Bronchial epithelial cell (primary cell): ENCODE results near the gene CISH. TPM values are rescaled to one million over a fixed set of nuclear protein-coding genes. Genes with fewer than 3 reads are reported as not detected.

ENCODE experiments used
- DNase-seq: peaks from one replicate; pipeline ENCODE4 v3.0.0-alpha.2; 2010; ENCODE audit warnings: low read depth
- FAIRE-seq: peaks from 2 replicates; lab custom pipeline; 2011; peaks lifted over from hg19 to GRCh38; lab: Jason Lieb, UNC
- H3K27me3 ChIP-seq: 2 replicates; pipeline ENCODE4 v1.5.1; 2011; ENCODE audit warnings: low read length; ENCODE audit not compliant: control insufficient read depth, insufficient read depth
- H3K36me3 ChIP-seq: 2 replicates; pipeline ENCODE4 v1.5.1; 2011; ENCODE audit warnings: low read length; ENCODE audit not compliant: control insufficient read depth, insufficient read depth
- H3K4me3 ChIP-seq: 2 replicates; pipeline ENCODE4 v1.5.1; 2011; ENCODE audit warnings: mild to moderate bottlenecking, low read depth, low read length, control low read depth
- total RNA-seq: library from RNA; depleted of rRNA; stranded (reverse); fragments of >200 nt; gene quantifications from 2 replicates; pipeline ENCODE4 v1.2.1, GENCODE V29; 2014
- TF ChIP-seq, protein P1 (sequence below): IDR thresholded peaks from 2 replicates; pipeline ENCODE4 v1.5.1; 2011; ENCODE audit warnings: mild to moderate bottlenecking, moderate library complexity, low read length, control low read depth, inconsistent platforms; ENCODE audit not compliant: insufficient read depth, severe bottlenecking

The CISH gene
- total RNA-seq, 1 donor from 2014 or later, result 0.26 TPM

DNA sequence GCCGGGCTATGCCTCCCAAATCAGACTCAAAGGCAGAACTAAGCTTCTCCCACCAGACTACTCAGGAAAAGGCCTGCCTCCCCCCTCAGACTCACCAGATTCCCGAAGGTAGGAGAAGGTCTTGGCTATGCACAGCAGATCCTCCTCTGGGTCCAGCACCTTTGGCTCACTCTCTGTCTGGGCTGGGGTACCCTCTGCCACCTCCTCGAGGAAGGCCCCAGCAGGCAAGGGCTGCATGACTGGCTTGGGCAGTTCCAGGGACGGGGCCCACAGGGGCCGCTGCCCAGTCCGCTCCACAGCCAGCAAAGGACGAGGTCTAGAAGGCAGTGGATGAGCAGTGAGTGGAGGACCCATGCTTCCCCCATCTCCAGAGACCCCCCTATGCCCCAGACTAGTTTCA, 3.3 kb downstream of the CISH start:
- no peak overlapping the region for H3K4me3 ChIP-seq
- FAIRE-seq (no peak), DNase-seq (no peak)
- H3K36me3 ChIP-seq, result peaks cover 9% of the 10 kb centered on the region
- TF ChIP-seq, protein P1, sequence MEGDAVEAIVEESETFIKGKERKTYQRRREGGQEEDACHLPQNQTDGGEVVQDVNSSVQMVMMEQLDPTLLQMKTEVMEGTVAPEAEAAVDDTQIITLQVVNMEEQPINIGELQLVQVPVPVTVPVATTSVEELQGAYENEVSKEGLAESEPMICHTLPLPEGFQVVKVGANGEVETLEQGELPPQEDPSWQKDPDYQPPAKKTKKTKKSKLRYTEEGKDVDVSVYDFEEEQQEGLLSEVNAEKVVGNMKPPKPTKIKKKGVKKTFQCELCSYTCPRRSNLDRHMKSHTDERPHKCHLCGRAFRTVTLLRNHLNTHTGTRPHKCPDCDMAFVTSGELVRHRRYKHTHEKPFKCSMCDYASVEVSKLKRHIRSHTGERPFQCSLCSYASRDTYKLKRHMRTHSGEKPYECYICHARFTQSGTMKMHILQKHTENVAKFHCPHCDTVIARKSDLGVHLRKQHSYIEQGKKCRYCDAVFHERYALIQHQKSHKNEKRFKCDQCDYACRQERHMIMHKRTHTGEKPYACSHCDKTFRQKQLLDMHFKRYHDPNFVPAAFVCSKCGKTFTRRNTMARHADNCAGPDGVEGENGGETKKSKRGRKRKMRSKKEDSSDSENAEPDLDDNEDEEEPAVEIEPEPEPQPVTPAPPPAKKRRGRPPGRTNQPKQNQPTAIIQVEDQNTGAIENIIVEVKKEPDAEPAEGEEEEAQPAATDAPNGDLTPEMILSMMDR, result no peak
- no peaks in the 10 kb centered on the region for H3K27me3 ChIP-seq

DNA sequence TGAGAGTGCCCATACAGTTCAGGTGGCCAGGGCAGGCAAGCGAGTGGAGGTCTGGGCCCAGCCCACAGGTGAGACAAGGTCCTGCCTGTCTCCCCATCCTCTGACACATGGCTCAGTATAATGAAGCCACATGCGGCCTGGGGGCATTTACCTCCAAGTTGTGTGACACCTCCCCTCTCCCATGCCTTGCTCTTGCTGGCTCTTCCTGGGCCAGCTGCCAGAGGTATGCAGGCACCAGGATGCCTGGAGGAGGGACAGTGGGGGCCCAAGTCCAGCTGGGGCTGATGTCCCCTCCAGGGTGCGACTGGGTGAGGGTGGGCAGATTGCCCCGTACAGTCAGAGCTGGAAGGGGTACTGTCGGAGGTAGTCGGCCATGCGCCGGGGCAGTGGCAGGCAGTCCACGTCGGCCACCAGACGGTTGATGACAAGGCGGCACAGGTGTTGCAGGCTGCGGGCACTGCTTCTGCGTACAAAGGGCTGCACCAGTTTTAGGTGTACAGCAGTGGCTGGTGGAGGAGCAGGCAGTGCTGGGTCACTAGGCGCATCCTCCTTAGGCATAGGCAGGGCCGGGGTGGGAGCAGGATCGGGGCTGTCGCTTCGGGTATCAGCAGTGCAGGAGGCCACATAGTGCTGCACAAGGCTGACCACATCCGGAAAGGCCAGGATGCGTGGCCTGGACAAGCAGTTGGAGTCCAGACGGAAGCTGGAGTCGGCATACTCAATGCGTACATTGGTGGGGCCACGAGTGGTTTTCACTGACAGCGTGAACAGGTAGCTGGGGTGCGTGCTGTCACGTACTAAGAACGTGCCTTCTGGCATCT, 4.1 kb downstream of the CISH start:
- TF ChIP-seq, protein P1, result no peak
- no peak overlapping the region for H3K4me3 ChIP-seq
- DNase-seq (no peak), FAIRE-seq (peak; percentile 80)
- no peaks in the 10 kb centered on the region for H3K27me3 ChIP-seq
- peaks cover 9% of the 10 kb centered on the region for H3K36me3 ChIP-seq

DNA sequence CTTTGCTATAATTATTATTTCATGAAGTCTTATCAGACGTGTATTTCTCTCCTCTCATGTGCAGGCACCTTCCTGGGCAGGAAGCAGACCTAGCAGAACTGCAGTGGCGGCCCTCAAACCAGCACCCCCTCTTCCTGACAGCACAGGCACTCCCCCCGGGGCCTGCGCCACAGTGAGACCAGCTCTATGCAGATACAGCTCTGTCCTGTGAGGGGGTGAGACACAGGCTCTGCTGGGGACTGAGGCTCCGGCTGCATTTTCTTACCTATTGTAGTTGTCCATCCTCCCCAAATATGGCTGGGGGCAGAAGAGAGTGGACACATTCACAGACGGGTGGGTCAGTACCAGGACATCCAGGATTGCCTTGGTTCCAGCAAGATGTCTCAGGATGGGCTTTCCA, 5.0 kb downstream of the CISH start:
- Histone ChIP-seq H3K36me3 (peaks cover 9% of the 10 kb centered on the region), H3K27me3 (no peaks in the 10 kb centered on the region), H3K4me3 (no peak overlapping the region)
- DNase-seq, result no peak
- no peak for FAIRE-seq
- TF ChIP-seq, protein P1, result no peak

DNA sequence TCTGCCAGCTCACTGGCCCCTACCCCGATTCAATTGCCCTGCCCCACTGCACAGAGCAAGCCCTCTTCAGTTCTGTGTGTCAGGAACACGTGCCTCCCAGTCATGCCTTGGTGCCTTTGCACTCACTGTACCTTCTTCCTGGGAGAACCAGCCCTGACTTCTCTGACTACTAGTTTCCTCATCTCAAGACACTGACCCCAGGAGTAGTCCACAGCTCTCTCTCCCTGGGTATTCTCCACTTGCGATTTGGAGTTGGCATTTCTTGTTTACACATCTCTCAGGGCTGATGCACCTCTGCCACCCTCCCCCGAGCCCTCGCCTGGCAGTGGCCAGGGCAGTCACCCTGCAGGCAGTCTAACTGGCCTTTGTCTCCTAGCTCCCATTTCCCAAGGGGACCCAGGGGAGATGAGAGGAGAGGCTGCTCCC, 5.7 kb downstream of the CISH start:
- peaks cover 9% of the 10 kb centered on the region for H3K36me3 ChIP-seq
- DNase-seq, result peak; percentile 50
- FAIRE-seq, result peak; percentile 73

DNA sequence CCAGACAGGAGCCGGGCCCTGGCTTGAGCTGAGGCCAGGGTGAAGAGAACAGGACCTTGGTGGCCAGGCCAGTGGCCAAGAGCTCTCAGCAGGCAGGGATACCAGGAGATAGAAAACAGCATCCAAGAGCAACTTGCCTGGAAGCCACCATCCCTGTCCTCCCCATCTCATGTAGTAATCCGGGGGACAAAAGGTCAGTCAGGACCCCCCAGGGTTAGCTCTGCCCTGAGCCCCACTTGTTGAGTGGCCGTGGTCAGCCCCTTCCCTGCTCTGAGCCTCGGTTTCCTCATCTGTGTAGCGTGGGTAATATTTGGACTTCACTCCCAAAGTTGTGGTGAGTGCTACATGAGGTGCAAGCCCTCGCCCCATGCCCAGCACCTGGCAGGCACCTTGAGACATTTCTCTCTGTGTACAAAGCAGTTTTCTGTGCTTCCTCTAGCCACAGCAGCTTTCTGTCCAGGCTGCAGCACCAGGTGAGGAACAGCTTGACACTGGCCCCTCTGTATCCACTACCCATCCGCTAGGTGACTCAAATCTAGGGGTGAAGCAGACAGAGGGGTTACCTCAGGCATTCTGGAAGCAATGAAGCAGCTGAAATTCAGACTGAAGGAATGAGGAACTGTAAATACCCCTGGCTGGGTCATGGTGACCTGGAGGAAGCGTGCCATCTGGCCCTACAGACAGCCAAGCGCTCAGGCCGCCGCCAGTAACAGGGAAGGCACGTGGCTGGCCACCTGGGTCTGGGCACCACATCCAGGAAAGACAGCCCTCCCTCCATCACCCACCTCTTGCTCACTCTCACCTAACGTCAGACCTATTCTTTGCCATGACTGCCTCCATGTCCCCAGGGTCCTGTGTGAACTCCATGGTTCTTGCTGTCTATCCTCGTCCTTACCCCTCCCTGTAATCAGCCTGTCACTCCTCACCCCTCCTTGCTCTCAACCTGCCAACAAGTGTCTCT, 6.7 kb downstream of the CISH start:
- FAIRE-seq (peak; percentile 76), DNase-seq (no peak)
- TF ChIP-seq, protein P1, result no peak
- H3K36me3 ChIP-seq, result peaks cover 9% of the 10 kb centered on the region
- H3K27me3 ChIP-seq, result no peaks in the 10 kb centered on the region
- H3K4me3 ChIP-seq, result no peak overlapping the region

More for the DNA sequence above, 5.7 kb downstream of the CISH start:
- TF ChIP-seq, protein P1, result no peak
- Histone ChIP-seq H3K4me3 (no peak overlapping the region), H3K27me3 (no peaks in the 10 kb centered on the region)
